HG03039 (cell line): Measurements from ENCODE around the gene CSF1.
"Not testable (repeated sequence)": the region's sequence is repeated elsewhere in the genome, so short reads cannot be mapped to it uniquely, and the experiment has no call there.

ENCODE experiments used
- ATAC-seq: cut with Tn5 transposase; IDR thresholded peaks from one replicate; pipeline ENCODE4 v1.9.1; 2021; ENCODE audit warnings: mild to moderate bottlenecking, moderate library complexity; ENCODE audit not compliant: unreplicated experiment

Gene CSF1

GRCh38 chr1:109910123-109910962, at the start of gene CSF1:
TSS of gene CSF1 (plus strand) at chr1:109910849. CDS start at chr1:109911024, 175 bp downstream.
- no peak for ATAC-seq

- not testable (repeated sequence) for ATAC-seq
These were observed 49.0 kb upstream of the CSF1 start for GRCh38 chr1:109861616-109862015.

- no peak for ATAC-seq
These were observed 47.0 kb upstream of the CSF1 start for GRCh38 chr1:109863667-109864046.

- ATAC-seq, result no peak
These were observed 46.4 kb upstream of the CSF1 start for GRCh38 chr1:109864047-109864822.

GRCh38 chr1:109864930-109865612, 45.6 kb upstream of the CSF1 start:
- ATAC-seq, result no peak

GRCh38 chr1:109866071-109866470, 44.6 kb upstream of the CSF1 start:
- ATAC-seq, result no peak

- ATAC-seq, result no peak
These were observed 37.1 kb upstream of the CSF1 start for GRCh38 chr1:109873278-109874175.

- no peak for ATAC-seq
These were observed 36.2 kb upstream of the CSF1 start for GRCh38 chr1:109874445-109874844.

GRCh38 chr1:109875874-109876273, 34.8 kb upstream of the CSF1 start:
- no peak for ATAC-seq

- no peak for ATAC-seq
These were observed 33.9 kb upstream of the CSF1 start for GRCh38 chr1:109876617-109877316.

- ATAC-seq, result no peak
These were observed 33.3 kb upstream of the CSF1 start for GRCh38 chr1:109877317-109877771.

GRCh38 chr1:109877776-109878175, 32.9 kb upstream of the CSF1 start:
- no peak for ATAC-seq

- ATAC-seq, result no peak
These were observed 32.0 kb upstream of the CSF1 start for GRCh38 chr1:109878531-109879104.

GRCh38 chr1:109879371-109879770, 31.3 kb upstream of the CSF1 start:
- not testable (repeated sequence) for ATAC-seq

GRCh38 chr1:109879881-109880525, 30.6 kb upstream of the CSF1 start:
- no peak for ATAC-seq

- ATAC-seq, result no peak
These were observed 29.4 kb upstream of the CSF1 start for GRCh38 chr1:109880971-109881894.

- ATAC-seq, result no peak
These were observed 28.8 kb upstream of the CSF1 start for GRCh38 chr1:109881906-109882287.
